Skeletal muscle tissue (tissue), 5 donors: ENCODE measurements around the gene SERPINC1. TPM values are rescaled to one million over a fixed set of nuclear protein-coding genes. Genes with fewer than 3 reads are reported as not detected.

Experiments used
- H3K27ac ChIP-seq: one replicate; pipeline ENCODE4 v1.7.0; 2013; ENCODE audit warnings: mild to moderate bottlenecking, low read depth, low read length, inconsistent platforms
- H3K27me3 ChIP-seq, 3 donors: one replicate each; pipeline ENCODE4 v1.7.0; 2013; ENCODE audit warnings: low read length in 3 of 3; ENCODE audit not compliant: control insufficient read depth in 3 of 3, insufficient read depth in 3 of 3
- H3K36me3 ChIP-seq, 3 donors: one replicate each; pipeline ENCODE4 v1.7.0; 2013; ENCODE audit warnings: low read length in 3 of 3; ENCODE audit not compliant: control insufficient read depth in 3 of 3, insufficient read depth in 3 of 3
- H3K4me1 ChIP-seq, 3 donors: one replicate each; pipeline ENCODE4 v1.7.0; 2013; ENCODE audit warnings: low read length in 3 of 3, mild to moderate bottlenecking in 3 of 3; ENCODE audit not compliant: control insufficient read depth in 3 of 3, insufficient read depth in 3 of 3
- H3K4me3 ChIP-seq, 3 donors: one replicate each; pipeline ENCODE4 v1.7.0; 2013; ENCODE audit warnings: low read length in 3 of 3
- H3K9ac ChIP-seq, 3 donors: one replicate each; pipeline ENCODE4 v1.7.0; 2013; ENCODE audit warnings: low read length in 3 of 3, mild to moderate bottlenecking in 3 of 3, moderate library complexity in 2 of 3, low read depth in 1 of 3
- H3K9me3 ChIP-seq, 3 donors: one replicate each; pipeline ENCODE4 v1.7.0; 2013; ENCODE audit warnings: low read length in 3 of 3; ENCODE audit not compliant: control insufficient read depth in 3 of 3
- small RNA-seq: library from RNA; depleted of rRNA; stranded (forward); fragments of <200 nt; gene quantifications from one replicate; pipeline ENCODE3, GENCODE V24; 2014
- total RNA-seq: library from RNA; depleted of rRNA; stranded (reverse); fragments of >200 nt; gene quantifications from one replicate; pipeline ENCODE4 v1.2.3, GENCODE V29; 2014
- donor health status: Osteomylitis.

The SERPINC1 gene
- total RNA-seq, 1 donor from 2014 or later, result not detected

GRCh38 chr1:173856903-173857302 is 60.2 kb downstream of the SERPINC1 start:
- Histone ChIP-seq H3K36me3 (peaks cover 7 to 60% (median 38%) of the 10 kb centered on the region in 3 donors), H3K27me3 (no peaks in the 10 kb centered on the region), H3K4me3 (no peak overlapping the region), H3K9me3 (no peaks in the 10 kb centered on the region), H3K27ac (no peak overlapping the region), H3K4me1 (no peaks in the 10 kb centered on the region), H3K9ac (no peak overlapping the region)

GRCh38 chr1:173856014-173856413 is 61.1 kb downstream of the SERPINC1 start:
- Histone ChIP-seq H3K4me3 (no peak overlapping the region), H3K9ac (no peak overlapping the region), H3K27ac (no peak overlapping the region), H3K9me3 (no peaks in the 10 kb centered on the region), H3K36me3 (peaks cover 7 to 56% (median 38%) of the 10 kb centered on the region in 3 donors), H3K4me1 (no peaks in the 10 kb centered on the region), H3K27me3 (no peaks in the 10 kb centered on the region)

Small RNA genes lying within 50 kb of the gene (small RNA-seq; reads per million reads assigned to genes)
- not detected for gene RNA5SP67

Other genes starting within 250 kb of the SERPINC1 start
- not detected for gene ANKRD45, start 247.5 kb downstream of the SERPINC1 start, total RNA-seq
- 26.6 TPM for gene KLHL20, start 202.3 kb downstream of the SERPINC1 start, total RNA-seq
- 11.5 TPM for gene DARS2, start 92.7 kb downstream of the SERPINC1 start, total RNA-seq
- gene CENPL, start 92.4 kb downstream of the SERPINC1 start, total RNA-seq, result 9.9 TPM
- gene GAS5, start 49.3 kb downstream of the SERPINC1 start, total RNA-seq, result 743 TPM
- gene ZBTB37, start 48.9 kb downstream of the SERPINC1 start, total RNA-seq, result 12.0 TPM
- gene RC3H1, start 105.0 kb upstream of the SERPINC1 start, total RNA-seq, result 19.8 TPM
- gene RABGAP1L, start 242.2 kb upstream of the SERPINC1 start, total RNA-seq, result 30.3 TPM